NCI-H526 (cell line): ENCODE results near the gene PRSS38.
"Not testable (repeated sequence)": the region's sequence is repeated elsewhere in the genome, so short reads cannot be mapped to it uniquely, and the experiment has no call there.

Experiments used
- DNase-seq, 2 experiments: peaks; one replicate each; lab custom pipeline; 2025; lab: John Stamatoyannopoulos, UW

Gene PRSS38

DNA sequence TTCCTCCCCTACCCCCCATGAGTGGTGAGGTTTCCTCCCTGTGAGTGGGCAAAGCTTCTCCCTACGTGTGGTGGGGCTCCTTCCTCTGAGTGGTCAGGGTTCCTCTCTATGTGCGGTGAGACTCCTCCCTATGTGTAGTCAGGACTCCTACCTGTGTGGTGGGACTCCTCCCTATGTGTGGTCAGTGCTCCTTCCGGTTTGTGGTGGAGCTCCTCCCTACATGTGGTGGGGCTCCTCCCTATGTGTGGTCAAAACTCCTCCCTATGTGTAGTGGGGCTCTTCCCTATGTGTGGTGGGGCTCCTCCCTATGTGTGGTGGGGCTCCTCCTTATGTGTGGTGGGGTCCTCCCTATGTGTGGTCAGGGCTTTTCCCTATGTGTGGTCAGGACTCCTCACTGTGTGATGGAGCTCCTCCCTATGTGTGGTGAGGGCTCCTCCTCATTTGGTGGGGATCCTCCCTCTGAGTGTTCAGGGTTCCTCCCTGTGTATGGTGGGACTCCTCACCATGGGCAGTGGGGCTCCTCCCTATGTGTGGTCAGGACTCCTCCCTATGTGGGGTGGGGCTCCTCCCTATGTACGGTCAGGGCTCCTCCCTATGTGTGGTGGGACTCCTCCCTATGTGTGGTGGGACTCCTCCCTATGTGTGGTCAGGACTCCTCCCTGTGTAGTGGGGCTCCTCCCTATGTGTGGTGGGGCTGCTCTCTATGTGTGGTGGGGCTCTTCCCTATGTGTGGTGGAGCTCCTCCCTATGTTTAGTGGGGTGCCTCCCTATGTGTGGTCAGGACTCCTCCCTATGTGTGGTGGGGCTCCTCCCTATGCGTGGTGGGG is 29.1 kb downstream of the PRSS38 start:
- DNase-seq: no peak

- no peak for DNase-seq
Measured at GRCh38 chr1:227845147-227845458, 29.6 kb downstream of the PRSS38 start.

DNA sequence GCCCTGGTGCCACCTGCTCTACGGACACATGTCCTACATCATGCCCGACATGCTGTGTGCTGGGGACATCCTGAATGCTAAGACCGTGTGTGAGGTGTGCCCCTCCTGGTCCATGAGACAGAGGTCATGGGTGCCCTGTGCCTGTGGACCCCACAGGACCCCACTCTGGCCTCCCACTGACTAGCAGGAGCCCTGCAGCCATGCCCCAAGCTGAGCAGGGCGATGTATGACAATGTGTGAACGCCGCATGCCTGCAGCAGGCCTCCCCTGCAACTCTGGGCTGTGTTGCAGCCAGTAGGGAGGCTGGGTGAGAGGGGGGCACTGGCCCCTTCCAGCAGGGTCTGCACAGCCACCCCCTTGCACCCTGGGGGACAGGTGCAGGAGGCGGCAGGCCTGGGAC is 30.0 kb downstream of the PRSS38 start:
- no peak for DNase-seq

DNA sequence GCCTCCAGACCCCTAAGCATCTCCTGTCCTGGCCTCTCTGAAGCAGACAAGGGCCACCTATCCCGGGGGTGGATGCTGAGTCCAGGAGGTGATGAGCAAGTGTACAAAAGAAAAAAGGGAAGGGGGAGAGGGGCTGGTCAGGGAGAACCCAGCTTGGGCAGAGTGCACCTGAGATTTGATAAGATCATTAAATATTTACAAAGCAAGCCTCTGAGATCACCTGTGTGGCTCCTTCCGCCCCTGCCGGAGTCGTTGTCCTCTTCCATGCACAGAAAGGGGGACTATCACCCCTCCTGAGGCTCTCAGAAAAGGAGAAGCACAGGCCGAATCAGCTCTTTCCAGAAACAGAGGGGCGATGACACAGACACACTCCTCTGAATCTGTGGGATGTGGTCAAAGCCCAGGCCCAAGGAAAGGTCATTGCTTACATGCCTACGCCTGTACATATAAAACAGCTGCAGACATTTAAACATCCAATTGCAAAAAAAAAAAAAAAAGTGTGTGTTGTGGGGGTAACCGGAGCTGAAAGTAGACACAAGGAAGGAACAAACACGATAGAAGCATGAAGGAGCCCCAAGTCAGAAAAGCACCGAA is 30.9 kb downstream of the PRSS38 start:
- no peak for DNase-seq

DNA sequence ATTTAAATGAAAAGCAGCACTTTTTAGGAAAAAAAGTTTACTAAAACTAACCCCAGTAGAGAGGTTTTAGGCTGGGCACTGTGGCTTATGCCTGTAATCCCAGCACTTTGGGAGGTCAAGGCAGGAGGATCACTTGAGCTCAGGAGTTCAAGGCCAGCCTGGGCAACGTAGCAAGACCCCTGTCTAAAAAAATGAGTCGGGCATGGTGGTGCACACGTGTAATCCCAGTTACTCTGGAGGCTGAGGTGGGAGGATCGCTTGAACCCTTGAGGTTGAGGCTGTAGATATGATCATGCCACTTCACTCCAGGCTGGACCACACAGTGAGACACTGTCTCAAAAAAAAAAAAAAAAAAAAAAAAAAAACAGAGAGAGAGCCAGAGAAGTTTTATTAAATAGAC is 31.6 kb downstream of the PRSS38 start:
- not testable (repeated sequence) for DNase-seq

DNA sequence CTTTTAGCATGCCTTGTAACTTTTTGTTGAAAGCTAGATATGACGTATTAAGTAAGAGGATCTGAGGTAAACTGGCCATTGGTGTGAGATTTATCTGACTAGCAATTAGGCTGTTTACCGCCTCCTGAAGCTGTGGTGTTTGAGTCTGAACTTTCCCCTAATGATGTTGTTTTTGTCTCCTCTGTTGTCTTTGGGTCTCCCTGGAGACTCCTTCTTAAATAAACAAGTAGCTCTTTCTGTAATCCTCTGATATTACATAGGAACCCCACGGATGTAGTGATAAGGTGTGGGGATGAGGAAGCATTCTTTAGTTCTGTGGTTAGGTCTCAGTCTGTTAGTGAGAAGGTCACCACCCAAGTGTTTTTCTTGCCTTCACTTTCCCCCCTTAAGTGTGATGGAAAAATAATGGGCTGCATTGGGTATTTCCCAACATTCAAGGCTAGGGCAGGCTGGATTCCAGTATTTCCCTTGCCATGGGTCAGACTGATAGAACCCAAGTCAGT is 33.0 kb downstream of the PRSS38 start:
- no peak for DNase-seq

- DNase-seq: no peak
Measured at GRCh38 chr1:227849251-227849650, 33.8 kb downstream of the PRSS38 start.

DNA sequence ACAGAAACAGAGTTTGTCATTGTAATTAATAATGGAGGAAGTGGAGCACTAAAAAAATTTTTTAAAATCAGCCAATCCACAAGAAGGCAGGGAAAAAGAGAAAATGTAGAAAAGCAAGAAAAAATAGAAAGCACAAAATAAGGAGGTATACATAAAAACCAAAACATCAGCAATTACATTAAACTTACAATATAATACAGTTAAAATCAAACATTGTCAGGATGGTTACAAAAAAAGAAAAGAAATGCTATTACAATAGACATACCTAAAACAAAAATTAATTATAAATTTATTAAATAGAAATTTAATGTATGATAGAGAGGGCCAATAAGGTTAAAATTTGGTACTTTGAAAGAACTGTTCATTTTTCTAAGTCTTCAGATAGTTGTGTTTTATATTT is 38.7 kb downstream of the PRSS38 start:
- DNase-seq: no peak

- no peak for DNase-seq
Measured at GRCh38 chr1:227855687-227856086, 40.2 kb downstream of the PRSS38 start.

DNA sequence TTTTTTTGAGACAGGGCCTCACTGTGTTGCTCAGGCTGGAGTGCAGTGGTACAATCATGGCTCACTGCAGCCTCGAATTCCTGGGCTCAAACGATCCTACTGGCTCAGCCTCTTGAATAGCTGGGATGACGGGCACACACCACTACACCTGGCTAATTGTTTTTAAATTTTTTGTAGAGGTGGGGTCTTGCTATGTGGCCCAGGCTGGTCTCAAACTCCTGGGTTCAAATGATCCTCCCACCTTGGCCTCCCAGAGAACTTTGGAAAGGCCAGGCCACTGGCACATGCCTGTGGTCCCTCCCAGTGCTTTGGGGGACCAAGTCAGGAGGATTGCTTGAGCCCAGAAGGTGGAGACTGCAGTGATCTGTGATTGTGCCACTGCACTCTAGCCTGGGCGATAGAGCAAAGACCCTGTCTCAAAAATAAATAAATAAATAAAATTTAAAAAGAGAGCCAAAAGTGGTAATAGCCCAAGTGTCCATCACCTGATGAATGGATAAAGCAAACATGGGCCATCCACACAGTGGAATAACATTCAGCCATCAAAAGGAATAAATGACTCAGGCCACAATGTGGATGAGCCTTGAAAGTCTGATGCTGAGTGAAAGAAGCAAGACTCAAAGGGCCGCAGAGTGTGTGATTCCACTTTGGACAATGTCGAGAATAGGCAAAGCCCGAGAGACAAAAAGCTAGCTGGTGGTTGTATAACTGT is 40.8 kb downstream of the PRSS38 start:
- no peak for DNase-seq

GRCh38 chr1:227864882-227865281 is 49.4 kb downstream of the PRSS38 start:
- no peak for DNase-seq

DNA sequence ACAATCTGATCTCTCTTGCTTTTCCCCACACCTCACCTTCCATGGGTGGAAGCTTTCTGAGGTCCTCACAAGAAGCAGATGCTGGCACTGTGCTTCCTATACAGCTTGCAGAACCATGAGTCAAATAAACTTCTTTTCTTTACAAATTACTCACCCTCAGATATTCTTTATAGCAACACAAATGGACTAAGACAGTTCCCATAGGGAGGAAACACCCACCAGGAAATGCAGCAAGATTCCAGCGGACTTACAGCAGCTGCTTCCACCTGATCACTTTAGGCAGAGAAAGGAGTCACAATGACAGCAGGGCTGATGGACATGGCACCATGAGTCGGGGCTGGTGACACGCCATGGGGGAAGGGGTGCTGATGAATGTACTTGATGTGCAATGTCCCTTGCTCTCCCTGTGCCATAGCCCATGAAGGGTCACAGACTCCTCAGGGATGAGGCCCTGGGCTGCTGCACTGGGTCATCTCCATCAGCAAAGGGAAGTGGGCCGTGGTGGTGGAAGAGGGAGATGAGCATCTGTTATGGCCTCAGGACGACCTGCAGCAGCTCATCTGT is 53.9 kb downstream of the PRSS38 start:
- no peak for DNase-seq

GRCh38 chr1:227869851-227870305 is 54.4 kb downstream of the PRSS38 start:
- DNase-seq: no peak

- DNase-seq: no peak
Measured at GRCh38 chr1:227870366-227870765, 54.9 kb downstream of the PRSS38 start.

- DNase-seq: not testable (repeated sequence)
Measured at GRCh38 chr1:227871892-227872291, 56.4 kb downstream of the PRSS38 start.

DNA sequence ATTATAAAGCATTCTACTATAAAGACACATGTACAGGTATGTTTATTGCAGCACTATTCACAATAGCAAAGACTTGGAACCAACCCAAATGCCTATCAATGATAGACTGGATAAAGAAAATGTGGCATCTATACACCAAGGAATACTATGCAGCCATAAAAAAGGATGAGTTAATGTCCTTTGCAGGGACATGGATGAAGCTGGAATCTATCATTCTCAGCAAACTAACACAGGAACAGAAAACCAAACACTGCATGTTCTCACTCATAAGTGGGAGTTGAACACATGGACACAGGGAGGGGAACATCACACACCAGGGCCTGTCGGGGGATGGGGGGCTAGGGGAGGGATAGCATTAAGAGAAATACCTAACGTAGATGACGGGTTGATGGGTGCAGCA is 62.3 kb downstream of the PRSS38 start:
- DNase-seq: not testable (repeated sequence)

DNA sequence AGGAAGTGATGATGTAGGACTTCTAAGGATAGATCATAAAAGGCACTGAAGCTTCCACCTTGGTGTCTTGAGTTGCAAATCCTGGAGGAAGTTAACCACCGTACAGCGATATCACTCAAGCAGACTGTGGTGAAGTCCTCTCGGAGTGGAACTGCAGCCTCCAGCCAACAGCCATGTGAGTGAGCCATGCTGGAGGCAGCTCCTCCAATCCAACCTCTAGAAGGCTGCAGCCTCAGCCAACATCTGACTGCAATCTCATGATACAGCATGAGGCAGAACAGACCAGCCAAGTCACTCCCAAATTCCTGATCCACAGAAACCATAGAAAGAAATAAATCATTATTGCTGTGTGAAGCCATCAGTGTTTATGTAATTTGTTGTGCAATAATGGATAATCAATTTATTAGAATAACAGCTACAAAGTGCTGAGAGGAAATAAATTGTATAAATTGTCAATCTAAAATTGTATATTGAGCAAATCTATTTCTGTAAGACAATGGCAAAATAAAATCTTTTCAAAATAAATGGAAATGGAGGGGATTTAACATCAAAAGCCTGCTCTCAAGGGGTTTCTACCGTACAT is 65.0 kb downstream of the PRSS38 start:
- no peak for DNase-seq

DNA sequence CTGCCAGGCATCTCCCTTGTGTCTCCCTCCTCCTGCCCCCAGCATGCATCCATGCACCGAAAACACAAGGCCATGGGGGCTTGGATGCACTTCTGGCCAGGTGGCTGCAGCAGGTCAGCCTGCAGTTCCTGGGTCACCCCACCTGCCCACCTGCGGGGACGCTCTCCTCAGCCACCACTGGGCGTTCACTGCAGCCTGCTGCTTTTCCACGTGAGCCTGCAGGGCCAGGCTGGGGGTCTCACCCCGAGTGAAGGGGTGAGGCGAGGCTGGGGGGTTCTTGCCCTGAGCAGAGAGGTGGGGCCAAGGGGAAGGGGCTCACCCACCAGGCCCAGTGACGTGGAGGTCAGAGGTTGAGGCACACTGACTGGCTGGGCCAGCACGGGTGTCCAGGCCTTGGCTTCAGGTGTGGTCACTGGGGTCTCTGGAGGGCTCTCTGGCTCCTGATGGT is 67.6 kb downstream of the PRSS38 start:
- no peak for DNase-seq

- no peak for DNase-seq
Measured at GRCh38 chr1:227883641-227884301, 68.3 kb downstream of the PRSS38 start.

- DNase-seq: no peak
Measured at GRCh38 chr1:227884370-227885134, 69.1 kb downstream of the PRSS38 start.

GRCh38 chr1:227885135-227885647 is 69.7 kb downstream of the PRSS38 start:
- no peak for DNase-seq
